Ascending aorta (tissue), 2 donors: Measurements from ENCODE around the gene PLA2G4E. TPM values are rescaled to one million over a fixed set of nuclear protein-coding genes. Genes with fewer than 3 reads are reported as not detected.

ENCODE experiments used
- DNase-seq, 2 donors: peaks; one replicate each; pipeline ENCODE4 v3.0.0-alpha.2; 2019; ENCODE audit warnings: low spot score in 2 of 2
- H3K27ac ChIP-seq, 2 donors: fragments of 200-600 bp; sonication (generic); one replicate each; pipeline ENCODE4 v1.5.1; 2016 to 2017; ENCODE audit warnings: mild to moderate bottlenecking in 1 of 2
- H3K27me3 ChIP-seq: fragments of 200-600 bp; sonication (generic); one replicate; pipeline ENCODE4 v1.5.1; 2017
- H3K36me3 ChIP-seq, 2 donors: fragments of 200-600 bp; sonication (generic); one replicate each; pipeline ENCODE4 v1.5.1; 2016
- H3K4me1 ChIP-seq, 2 donors: fragments of 200-600 bp; sonication (generic); one replicate each; pipeline ENCODE4 v1.5.1; 2016 to 2017; ENCODE audit warnings: mild to moderate bottlenecking in 1 of 2
- H3K4me3 ChIP-seq, 2 donors: fragments of 200-600 bp; sonication (generic); one replicate each; pipeline ENCODE4 v1.5.1; 2016 to 2017; ENCODE audit warnings: mild to moderate bottlenecking in 1 of 2
- H3K9me3 ChIP-seq, 2 donors: fragments of 200-600 bp; sonication (generic); one replicate each; pipeline ENCODE4 v1.5.1; 2016
- CTCF ChIP-seq, 3 experiments: fragments of 200-600 bp in 2 of 3; fragments of 450-650 bp in 1 of 3; sonication (generic) in 2 of 3; IDR thresholded peaks; one replicate each; pipeline ENCODE4 v1.5.1; 2016 to 2019; ENCODE audit warnings: antibody characterized with exemption in 3 of 3, mild to moderate bottlenecking in 1 of 3, moderate library complexity in 1 of 3
- intact Hi-C: fragments of 100-400 bp; cut with DNase I; formaldehyde crosslinking; loops from one replicate; pipeline ENCODE4 v1.15.1; 2023
- total RNA-seq: library from RNA; depleted of rRNA; stranded (reverse); fragments of >200 nt; gene quantifications from one replicate; pipeline ENCODE4 v1.1.0, GENCODE V29; 2016

The PLA2G4E gene
- total RNA-seq, 1 donor from 2014 or later: not detected

- Histone ChIP-seq H3K27me3 (no peaks in the 10 kb centered on the region), H3K4me1 (peaks cover 17 to 39% of the 10 kb centered on the region in 2 donors), H3K4me3 (no peak overlapping the region), H3K9me3 (no peaks in the 10 kb centered on the region), H3K36me3 (peaks cover 16 to 17% of the 10 kb centered on the region in 2 donors), H3K27ac (peak overlapping the region; percentile 15 to 59)
- no peak for DNase-seq
- intact Hi-C loops: no loop called here
- no peak for TF ChIP-seq CTCF (IDR thresholded peaks at IDR 0.05)
Observed at GRCh38 chr15:41936155-41936554, 84.7 kb downstream of the PLA2G4E start.

DNA sequence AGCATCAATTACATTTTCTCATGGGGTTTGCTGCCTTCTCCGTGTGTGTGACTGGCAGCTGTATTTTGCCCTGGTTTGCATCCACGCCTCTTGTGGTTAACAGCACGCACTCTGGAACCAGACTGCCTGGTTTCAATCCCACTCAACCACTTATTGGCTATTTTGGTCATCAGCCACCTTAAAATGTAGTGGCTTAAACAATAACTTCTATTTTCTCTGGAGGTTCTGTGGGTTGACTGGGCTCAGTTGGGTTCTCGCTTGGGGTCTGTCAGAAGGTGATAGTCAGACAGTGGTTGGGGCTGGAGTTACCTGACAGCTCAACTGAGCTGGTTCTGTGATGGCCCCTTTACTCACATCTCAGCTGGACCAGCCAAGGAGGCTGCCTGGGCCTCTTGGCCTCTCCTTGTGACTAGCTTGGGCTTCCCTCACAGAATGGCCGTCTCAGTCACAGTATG is 85.2 kb downstream of the PLA2G4E start:
- H3K27ac ChIP-seq: peak overlapping the region; percentile 59 to 72
- no peak for DNase-seq
- peaks cover 21 to 43% of the 10 kb centered on the region in 2 donors for H3K4me1 ChIP-seq
- H3K4me3 ChIP-seq: no peak overlapping the region
- TF ChIP-seq CTCF (IDR thresholded peaks at IDR 0.05): no peak
- H3K9me3 ChIP-seq: no peaks in the 10 kb centered on the region
- H3K27me3 ChIP-seq: no peaks in the 10 kb centered on the region
- intact Hi-C loops: no loop called here
- peaks cover 13 to 15% of the 10 kb centered on the region in 2 donors for H3K36me3 ChIP-seq

- H3K27me3 ChIP-seq: no peaks in the 10 kb centered on the region
- intact Hi-C loops: no loop called here
- H3K27ac ChIP-seq: peak overlapping the region; percentile 59 to 72
- peaks cover 5 to 8% of the 10 kb centered on the region in 2 donors for H3K36me3 ChIP-seq
- H3K4me3 ChIP-seq: no peak overlapping the region
- no peak for TF ChIP-seq CTCF (IDR thresholded peaks at IDR 0.05)
- no peaks in the 10 kb centered on the region for H3K9me3 ChIP-seq
- H3K4me1 ChIP-seq: peaks cover 27 to 50% of the 10 kb centered on the region in 2 donors
- DNase-seq: no peak
Observed at GRCh38 chr15:41934843-41935242, 86.0 kb downstream of the PLA2G4E start.

DNA sequence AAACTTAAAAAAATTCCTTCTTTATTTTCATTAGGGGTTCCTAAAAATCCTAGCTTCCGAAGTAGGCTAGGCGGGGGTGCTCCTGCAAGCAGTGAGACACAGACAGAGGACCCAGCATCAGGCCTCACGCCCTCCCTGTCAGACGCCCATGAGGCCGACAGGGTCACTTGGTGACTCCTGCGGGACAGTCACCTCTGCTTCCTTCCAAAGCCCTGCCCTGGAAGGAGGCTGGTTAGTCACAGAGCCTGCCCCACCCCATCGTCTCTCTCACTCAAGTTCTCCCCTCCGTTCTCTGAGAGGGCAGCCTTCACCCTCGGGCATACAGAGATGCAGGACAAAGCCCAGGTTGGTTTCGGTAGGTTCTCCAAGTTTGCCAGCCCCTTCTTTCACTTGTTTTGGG is 87.1 kb downstream of the PLA2G4E start:
- intact Hi-C loops: loop anchor here (1.0 kb wide), 1 partner anchor 39 kb away; the partner anchor contains the start of gene EHD4
- Histone ChIP-seq H3K4me1 (peaks cover 32 to 60% of the 10 kb centered on the region in 2 donors), H3K27ac (peak overlapping the region; percentile 59 to 72), H3K4me3 (peak overlapping the region in 1 of 2 donors; percentile 26), H3K36me3 (peaks cover 3 to 5% of the 10 kb centered on the region in 2 donors), H3K9me3 (no peaks in the 10 kb centered on the region), H3K27me3 (no peaks in the 10 kb centered on the region)
- TF ChIP-seq CTCF (IDR thresholded peaks at IDR 0.05): no peak
- DNase-seq: peak in 1 of 2 donors; percentile 81

DNA sequence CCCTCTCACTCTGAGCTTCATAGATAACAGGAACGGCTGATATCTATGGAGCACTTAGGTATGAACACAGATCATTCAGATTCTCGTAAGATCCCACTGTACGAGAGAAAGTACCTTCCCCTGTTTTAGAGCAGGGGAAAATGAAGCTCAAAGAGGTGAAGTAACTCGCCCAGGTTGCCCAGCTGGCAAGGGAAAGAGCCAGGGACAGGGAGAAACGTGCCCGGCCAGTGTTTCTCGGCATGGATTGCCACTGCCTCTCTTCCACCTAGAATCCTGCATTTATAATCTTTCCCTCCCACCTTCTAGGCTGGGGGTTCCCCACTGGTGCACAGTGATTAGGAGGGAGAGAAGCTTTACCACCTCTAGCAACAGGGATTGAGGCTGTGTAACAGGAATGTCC is 87.5 kb downstream of the PLA2G4E start:
- Histone ChIP-seq H3K4me3 (no peak overlapping the region), H3K9me3 (no peaks in the 10 kb centered on the region), H3K4me1 (peaks cover 35 to 64% of the 10 kb centered on the region in 2 donors), H3K27me3 (no peaks in the 10 kb centered on the region), H3K27ac (peak overlapping the region; percentile 59 to 72), H3K36me3 (peaks cover 3 to 5% of the 10 kb centered on the region in 2 donors)
- no peak for TF ChIP-seq CTCF (IDR thresholded peaks at IDR 0.05)
- DNase-seq: no peak
- intact Hi-C loops: loop anchor here (1.0 kb wide), 1 partner anchor 39 kb away; the partner anchor contains the start of gene EHD4
